ENCODE results near the gene AARS1.

DNA sequence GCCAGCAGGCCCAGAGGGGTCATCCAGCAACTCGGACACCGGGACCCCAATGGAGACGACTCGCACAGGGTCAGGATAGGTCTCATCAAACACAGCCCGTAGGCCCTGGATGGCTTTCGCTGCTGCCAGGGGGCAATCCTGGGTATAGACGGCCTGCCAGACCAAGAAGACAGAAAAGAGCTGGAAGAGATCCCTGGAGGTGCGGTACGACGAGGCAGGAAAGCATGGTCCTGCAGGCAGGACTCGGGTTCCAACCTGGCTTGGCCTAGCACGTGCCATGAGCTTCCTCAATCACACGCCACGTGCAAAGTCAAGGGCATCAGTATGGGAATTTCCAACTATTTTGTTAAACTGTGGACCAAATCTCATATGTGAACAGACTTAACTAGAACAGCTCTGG is 31.2 kb downstream of the AARS1 start:
- TF ChIP-seq, protein P1, sequence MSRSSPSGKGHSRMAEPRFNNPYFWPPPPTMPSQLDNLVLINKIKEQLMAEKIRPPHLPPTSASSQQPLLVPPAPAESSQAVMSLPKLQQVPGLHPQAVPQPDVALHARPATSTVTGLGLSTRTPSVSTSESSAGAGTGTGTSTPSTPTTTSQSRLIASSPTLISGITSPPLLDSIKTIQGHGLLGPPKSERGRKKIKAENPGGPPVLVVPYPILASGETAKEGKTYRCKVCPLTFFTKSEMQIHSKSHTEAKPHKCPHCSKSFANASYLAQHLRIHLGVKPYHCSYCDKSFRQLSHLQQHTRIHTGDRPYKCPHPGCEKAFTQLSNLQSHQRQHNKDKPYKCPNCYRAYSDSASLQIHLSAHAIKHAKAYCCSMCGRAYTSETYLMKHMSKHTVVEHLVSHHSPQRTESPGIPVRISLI (tag by site-specific recombination; IDR thresholded peaks at IDR 0.05), result no peak
- TF ChIP-seq SP2 (tag by site-specific recombination; IDR thresholded peaks at IDR 0.05) (no peak), ZNF747 (tag by site-specific recombination; IDR thresholded peaks at IDR 0.05) (no peak), ZIC2 (tag by site-specific recombination; IDR thresholded peaks at IDR 0.05) (no peak), MYNN (tag by site-specific recombination; IDR thresholded peaks at IDR 0.05; ENCODE audit: borderline replicate concordance) (no peak), ZBTB17 (tag by site-specific recombination; IDR thresholded peaks at IDR 0.05) (no peak), ZNF175 (tag by site-specific recombination; IDR thresholded peaks at IDR 0.05) (no peak)
- TF ChIP-seq, protein P2, sequence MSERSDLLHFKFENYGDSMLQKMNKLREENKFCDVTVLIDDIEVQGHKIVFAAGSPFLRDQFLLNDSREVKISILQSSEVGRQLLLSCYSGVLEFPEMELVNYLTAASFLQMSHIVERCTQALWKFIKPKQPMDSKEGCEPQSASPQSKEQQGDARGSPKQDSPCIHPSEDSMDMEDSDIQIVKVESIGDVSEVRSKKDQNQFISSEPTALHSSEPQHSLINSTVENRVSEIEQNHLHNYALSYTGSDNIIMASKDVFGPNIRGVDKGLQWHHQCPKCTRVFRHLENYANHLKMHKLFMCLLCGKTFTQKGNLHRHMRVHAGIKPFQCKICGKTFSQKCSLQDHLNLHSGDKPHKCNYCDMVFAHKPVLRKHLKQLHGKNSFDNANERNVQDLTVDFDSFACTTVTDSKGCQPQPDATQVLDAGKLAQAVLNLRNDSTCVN (tag by site-specific recombination; optimal IDR thresholded peaks at IDR 0.05), result no peak
- TF ChIP-seq, protein P3, sequence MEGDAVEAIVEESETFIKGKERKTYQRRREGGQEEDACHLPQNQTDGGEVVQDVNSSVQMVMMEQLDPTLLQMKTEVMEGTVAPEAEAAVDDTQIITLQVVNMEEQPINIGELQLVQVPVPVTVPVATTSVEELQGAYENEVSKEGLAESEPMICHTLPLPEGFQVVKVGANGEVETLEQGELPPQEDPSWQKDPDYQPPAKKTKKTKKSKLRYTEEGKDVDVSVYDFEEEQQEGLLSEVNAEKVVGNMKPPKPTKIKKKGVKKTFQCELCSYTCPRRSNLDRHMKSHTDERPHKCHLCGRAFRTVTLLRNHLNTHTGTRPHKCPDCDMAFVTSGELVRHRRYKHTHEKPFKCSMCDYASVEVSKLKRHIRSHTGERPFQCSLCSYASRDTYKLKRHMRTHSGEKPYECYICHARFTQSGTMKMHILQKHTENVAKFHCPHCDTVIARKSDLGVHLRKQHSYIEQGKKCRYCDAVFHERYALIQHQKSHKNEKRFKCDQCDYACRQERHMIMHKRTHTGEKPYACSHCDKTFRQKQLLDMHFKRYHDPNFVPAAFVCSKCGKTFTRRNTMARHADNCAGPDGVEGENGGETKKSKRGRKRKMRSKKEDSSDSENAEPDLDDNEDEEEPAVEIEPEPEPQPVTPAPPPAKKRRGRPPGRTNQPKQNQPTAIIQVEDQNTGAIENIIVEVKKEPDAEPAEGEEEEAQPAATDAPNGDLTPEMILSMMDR (tag by site-specific recombination; IDR thresholded peaks at IDR 0.05), result no peak
- TF ChIP-seq, protein P4, sequence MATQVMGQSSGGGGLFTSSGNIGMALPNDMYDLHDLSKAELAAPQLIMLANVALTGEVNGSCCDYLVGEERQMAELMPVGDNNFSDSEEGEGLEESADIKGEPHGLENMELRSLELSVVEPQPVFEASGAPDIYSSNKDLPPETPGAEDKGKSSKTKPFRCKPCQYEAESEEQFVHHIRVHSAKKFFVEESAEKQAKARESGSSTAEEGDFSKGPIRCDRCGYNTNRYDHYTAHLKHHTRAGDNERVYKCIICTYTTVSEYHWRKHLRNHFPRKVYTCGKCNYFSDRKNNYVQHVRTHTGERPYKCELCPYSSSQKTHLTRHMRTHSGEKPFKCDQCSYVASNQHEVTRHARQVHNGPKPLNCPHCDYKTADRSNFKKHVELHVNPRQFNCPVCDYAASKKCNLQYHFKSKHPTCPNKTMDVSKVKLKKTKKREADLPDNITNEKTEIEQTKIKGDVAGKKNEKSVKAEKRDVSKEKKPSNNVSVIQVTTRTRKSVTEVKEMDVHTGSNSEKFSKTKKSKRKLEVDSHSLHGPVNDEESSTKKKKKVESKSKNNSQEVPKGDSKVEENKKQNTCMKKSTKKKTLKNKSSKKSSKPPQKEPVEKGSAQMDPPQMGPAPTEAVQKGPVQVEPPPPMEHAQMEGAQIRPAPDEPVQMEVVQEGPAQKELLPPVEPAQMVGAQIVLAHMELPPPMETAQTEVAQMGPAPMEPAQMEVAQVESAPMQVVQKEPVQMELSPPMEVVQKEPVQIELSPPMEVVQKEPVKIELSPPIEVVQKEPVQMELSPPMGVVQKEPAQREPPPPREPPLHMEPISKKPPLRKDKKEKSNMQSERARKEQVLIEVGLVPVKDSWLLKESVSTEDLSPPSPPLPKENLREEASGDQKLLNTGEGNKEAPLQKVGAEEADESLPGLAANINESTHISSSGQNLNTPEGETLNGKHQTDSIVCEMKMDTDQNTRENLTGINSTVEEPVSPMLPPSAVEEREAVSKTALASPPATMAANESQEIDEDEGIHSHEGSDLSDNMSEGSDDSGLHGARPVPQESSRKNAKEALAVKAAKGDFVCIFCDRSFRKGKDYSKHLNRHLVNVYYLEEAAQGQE (tag by site-specific recombination; IDR thresholded peaks at IDR 0.05), result no peak

All from HEK293 (cell line).